Measurements from ENCODE around the gene FCRL6.

FCRL6 gene

GRCh38 chr1:159786966-159787365 lies 15.2 kb upstream of the FCRL6 start:
- TF ChIP-seq CTCF (conservative IDR thresholded peaks at IDR 0.05), result no peak
- no peak for TF ChIP-seq ZFX (IDR thresholded peaks at IDR 0.05)
- H3K27ac ChIP-seq, result no peak overlapping the region

- TF ChIP-seq ZFX (IDR thresholded peaks at IDR 0.05), result no peak
- TF ChIP-seq CTCF (conservative IDR thresholded peaks at IDR 0.05), result peak; percentile 85
- no peak overlapping the region for H3K27ac ChIP-seq
Observed at GRCh38 chr1:159790237-159790917, 11.8 kb upstream of the FCRL6 start.

GRCh38 chr1:159791031-159791430 lies 11.1 kb upstream of the FCRL6 start:
- no peak overlapping the region for H3K27ac ChIP-seq
- TF ChIP-seq ZFX (IDR thresholded peaks at IDR 0.05), result no peak
- TF ChIP-seq CTCF (conservative IDR thresholded peaks at IDR 0.05), result no peak

GRCh38 chr1:159791461-159791860 lies 10.7 kb upstream of the FCRL6 start:
- H3K27ac ChIP-seq, result no peak overlapping the region
- no peak for TF ChIP-seq ZFX (IDR thresholded peaks at IDR 0.05)
- no peak for TF ChIP-seq CTCF (conservative IDR thresholded peaks at IDR 0.05)

- no peak for TF ChIP-seq CTCF (conservative IDR thresholded peaks at IDR 0.05)
- TF ChIP-seq ZFX (IDR thresholded peaks at IDR 0.05), result no peak
- no peak overlapping the region for H3K27ac ChIP-seq
Observed at GRCh38 chr1:159795534-159795933, 6.6 kb upstream of the FCRL6 start.

GRCh38 chr1:159798893-159799292 lies 3.3 kb upstream of the FCRL6 start:
- no peak overlapping the region for H3K27ac ChIP-seq
- TF ChIP-seq CTCF (conservative IDR thresholded peaks at IDR 0.05), result peak; percentile 89
- no peak for TF ChIP-seq ZFX (IDR thresholded peaks at IDR 0.05)

GRCh38 chr1:159799446-159799985 lies 2.6 kb upstream of the FCRL6 start:
- no peak overlapping the region for H3K27ac ChIP-seq
- no peak for TF ChIP-seq ZFX (IDR thresholded peaks at IDR 0.05)
- no peak for TF ChIP-seq CTCF (conservative IDR thresholded peaks at IDR 0.05)
